C4-2B (cell line): ENCODE data around the gene ZSCAN9.

Source experiments
- H3K27ac ChIP-seq: fragments of 450-650 bp; 2 replicates; pipeline ENCODE4 v1.5.1; 2017
- ZFX ChIP-seq: fragments of 450-650 bp; IDR thresholded peaks from 2 replicates; pipeline ENCODE4 v1.6.1; 2017
- TF ChIP-seq, protein P1 (sequence below): fragments of 450-650 bp; conservative IDR thresholded peaks from 2 replicates; pipeline ENCODE4 v1.5.1; 2017; ENCODE audit warnings: mild to moderate bottlenecking

Gene ZSCAN9

DNA sequence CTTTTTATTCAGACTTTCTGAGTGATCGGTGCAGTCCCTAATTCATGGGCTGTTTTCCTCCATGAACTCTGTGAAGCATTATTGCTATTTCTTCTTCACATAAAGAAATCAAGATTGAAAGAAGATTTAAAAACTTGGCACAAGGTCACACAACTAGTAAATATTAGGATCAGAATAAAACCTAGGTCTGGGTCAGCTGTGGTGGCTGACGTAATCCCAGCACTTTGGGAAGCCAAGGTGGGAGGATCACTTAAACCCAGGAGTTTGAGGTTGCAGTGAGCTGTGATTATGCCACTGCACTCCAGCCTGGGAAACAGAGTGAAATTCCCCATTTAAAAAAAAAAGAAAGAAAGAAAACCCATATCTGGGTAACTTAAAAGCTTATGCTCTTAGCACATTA is 1.4 kb downstream of the ZSCAN9 start:
- TF ChIP-seq ZFX = no peak
- TF ChIP-seq, protein P1, sequence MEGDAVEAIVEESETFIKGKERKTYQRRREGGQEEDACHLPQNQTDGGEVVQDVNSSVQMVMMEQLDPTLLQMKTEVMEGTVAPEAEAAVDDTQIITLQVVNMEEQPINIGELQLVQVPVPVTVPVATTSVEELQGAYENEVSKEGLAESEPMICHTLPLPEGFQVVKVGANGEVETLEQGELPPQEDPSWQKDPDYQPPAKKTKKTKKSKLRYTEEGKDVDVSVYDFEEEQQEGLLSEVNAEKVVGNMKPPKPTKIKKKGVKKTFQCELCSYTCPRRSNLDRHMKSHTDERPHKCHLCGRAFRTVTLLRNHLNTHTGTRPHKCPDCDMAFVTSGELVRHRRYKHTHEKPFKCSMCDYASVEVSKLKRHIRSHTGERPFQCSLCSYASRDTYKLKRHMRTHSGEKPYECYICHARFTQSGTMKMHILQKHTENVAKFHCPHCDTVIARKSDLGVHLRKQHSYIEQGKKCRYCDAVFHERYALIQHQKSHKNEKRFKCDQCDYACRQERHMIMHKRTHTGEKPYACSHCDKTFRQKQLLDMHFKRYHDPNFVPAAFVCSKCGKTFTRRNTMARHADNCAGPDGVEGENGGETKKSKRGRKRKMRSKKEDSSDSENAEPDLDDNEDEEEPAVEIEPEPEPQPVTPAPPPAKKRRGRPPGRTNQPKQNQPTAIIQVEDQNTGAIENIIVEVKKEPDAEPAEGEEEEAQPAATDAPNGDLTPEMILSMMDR = no peak
- no peak overlapping the region for H3K27ac ChIP-seq

DNA sequence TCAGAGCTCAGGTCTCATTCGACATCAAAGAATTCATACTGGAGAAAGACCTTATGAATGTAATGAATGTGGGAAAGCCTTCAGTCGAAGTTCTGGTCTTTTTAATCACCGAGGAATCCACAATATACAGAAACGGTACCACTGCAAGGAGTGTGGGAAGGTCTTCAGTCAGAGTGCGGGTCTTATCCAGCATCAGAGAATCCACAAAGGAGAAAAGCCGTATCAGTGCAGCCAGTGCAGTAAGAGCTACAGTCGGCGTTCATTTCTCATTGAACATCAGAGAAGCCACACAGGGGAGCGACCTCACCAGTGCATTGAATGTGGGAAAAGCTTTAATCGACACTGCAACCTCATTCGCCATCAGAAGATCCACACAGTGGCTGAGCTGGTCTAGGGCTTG is 7.7 kb downstream of the ZSCAN9 start:
- TF ChIP-seq, protein P1 = no peak
- TF ChIP-seq ZFX = no peak
- no peak overlapping the region for H3K27ac ChIP-seq

DNA sequence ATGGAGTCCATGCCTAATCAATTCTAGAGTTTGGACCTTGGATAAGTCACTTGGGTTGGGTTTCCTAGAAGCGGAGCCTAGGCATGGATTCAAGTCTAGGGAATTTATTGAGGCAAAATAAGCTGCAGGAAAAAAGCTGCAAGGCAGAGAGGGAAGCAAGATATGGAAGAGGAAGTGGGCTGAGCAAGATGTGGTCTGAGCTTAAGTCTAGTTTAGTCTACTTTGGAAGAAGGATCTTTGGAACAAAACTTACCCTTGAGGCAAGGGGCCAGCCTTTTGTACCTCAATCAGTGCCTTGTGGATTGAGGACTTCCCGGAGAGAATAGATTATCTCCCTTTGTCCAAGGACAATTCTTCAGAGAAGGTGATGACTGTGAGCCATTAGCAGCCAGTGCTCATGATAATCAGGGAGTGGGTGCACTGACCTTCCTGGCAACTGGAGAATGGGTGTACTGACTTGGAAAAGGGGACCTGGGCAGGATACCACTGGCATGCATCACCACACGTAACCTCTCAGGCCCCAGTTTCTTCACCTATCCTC is 10.9 kb downstream of the ZSCAN9 start:
- no peak for TF ChIP-seq ZFX
- no peak overlapping the region for H3K27ac ChIP-seq

DNA sequence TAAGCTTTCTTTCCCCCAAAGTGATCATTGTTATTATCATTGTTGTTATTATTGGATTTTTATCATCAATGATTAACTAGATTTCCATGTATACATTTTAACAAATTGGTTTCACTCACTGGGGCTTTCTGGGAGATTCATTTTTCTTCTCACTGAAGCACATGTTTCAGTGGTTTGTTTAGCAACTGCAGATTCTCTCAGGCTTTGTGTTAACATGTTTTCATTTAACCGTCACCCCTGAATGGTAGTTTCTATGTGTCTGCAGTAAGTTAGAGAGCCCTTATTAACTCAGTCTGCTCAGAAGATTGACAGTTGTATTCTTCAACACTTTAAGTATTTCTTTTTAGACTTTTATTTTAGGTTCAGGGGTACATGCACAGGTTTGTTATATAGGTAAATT is 14.6 kb downstream of the ZSCAN9 start:
- H3K27ac ChIP-seq = no peak overlapping the region
- TF ChIP-seq, protein P1 = no peak
- TF ChIP-seq ZFX = no peak

DNA sequence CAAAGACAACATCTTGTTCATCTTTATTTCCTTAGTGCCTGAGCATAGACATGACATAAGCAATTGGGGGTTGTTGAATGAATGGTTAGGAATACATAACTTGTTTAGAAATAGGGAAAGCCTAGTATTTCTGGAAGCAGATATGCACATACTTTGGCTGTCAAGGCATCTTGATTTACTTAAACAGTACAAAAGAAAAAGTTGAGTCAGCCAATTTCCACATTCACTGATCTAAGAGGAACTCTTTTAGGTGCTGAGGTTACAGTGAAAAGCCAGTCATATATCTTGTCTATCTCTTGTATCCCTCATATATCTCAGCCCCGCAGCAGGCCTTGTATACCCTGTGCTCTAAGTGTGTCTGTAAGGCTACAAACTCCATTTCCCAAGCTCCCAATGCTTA is 15.4 kb downstream of the ZSCAN9 start:
- no peak for TF ChIP-seq ZFX
- TF ChIP-seq, protein P1 = no peak
- no peak overlapping the region for H3K27ac ChIP-seq

DNA sequence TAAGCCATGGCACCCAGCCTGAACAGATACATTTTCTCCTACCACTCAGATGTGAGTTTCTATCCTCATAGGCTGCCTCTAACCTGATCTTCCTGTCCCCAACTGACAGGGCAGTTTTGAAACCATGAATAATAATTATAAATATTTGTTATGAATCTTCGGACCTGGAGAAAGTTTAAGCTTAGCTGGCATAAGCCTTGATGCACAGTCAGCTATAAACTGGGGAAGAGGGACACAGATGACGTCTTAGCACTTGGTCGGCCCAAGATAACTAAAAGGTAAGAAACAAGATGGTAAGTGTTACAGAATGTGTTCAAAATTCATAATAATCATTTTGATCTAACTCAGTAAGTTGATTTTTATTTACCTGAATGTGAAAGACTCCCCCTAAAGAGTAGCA is 18.9 kb downstream of the ZSCAN9 start:
- TF ChIP-seq, protein P1 = no peak
- no peak for TF ChIP-seq ZFX
- no peak overlapping the region for H3K27ac ChIP-seq

DNA sequence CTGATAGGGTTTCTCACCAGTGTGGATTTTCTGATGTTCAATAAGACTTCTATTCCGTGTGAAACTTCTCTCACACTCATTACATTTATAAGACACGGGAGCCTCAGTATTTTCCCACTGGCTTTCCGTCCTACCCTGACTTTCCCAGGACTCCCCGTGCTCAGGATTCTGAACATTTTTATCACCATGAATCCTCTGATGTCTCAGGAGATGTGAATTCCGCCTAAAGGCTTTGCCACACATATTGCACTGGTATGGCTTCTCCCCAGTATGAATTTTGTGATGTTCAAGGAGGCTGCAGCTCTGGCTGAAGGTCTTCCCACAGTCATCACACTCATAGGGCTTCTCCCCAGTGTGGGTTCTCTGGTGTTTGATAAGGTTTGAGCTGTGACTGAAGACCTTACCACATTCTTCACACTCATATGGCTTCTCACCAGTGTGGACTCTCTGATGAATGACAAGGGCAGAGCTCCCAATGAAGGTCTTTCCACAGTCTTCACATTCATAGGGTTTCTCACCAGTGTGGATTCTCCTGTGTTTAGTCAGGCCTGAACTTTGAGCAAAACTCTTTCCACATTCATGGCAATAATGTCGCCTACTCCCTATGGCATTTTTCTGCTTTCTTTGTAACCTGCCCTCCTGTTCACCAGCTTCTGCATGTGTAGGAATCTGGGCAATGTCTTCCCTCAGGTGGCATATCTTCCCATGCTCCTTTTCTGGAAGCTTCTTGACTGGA is 20.3 kb downstream of the ZSCAN9 start:
- TF ChIP-seq, protein P1 = no peak
- TF ChIP-seq ZFX = no peak
- H3K27ac ChIP-seq = no peak overlapping the region

DNA sequence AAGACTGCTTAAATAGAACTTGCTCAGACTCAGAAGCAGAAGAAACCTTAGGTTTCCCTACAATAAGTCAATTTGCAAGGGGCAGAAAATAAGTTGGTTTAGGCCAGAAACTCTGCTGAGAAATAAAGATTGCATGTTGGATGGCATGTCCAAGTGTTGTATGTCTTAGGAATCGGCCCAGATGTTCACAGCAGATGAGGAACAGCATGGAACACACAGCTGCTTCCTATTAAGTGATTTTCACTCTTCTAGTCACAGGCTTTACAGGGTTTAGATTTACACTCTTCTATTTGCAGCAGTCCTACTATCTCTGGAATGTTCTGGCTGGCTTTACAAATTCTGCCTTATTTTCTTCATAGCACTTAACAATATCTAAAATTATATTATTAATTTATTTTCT is 23.8 kb downstream of the ZSCAN9 start:
- TF ChIP-seq, protein P1 = no peak
- no peak for TF ChIP-seq ZFX
- no peak overlapping the region for H3K27ac ChIP-seq
